GM12864 (cell line): ENCODE measurements around the gene PRKG1.

ENCODE experiments used
- DNase-seq: peaks from one replicate; pipeline ENCODE4 v3.0.0-alpha.2; 2011; ENCODE audit warnings: low read depth
- H3K4me3 ChIP-seq: 2 replicates; pipeline ENCODE4 v1.5.1; 2011; ENCODE audit warnings: mild to moderate bottlenecking, low read depth, low read length, control low read depth
- TF ChIP-seq, protein P1 (sequence below): IDR thresholded peaks from 2 replicates; pipeline ENCODE4 v1.5.1; 2011; ENCODE audit warnings: low read depth, mild to moderate bottlenecking, moderate library complexity, low read length, control low read depth, inconsistent platforms; ENCODE audit errors: missing control alignments

PRKG1 gene

DNA sequence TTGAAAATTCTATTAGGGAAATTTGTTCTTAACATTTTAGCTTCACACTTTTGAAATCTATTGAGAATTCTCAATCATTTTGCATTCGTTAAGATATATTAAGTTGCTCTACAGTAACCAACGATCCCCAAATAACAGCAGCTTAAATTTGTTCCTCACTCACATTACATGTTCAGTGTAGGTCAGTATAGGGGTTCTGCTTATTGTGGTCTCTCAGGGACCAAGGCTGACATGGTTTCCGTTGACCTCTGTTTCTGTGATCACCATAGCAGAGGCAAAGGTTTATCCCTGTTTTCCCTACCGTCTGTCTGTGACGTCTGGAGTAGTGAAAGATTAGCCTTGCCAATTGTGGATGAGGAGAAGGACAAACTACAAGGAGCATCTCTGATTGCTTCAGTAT, 860.1 kb downstream of the PRKG1 start:
- TF ChIP-seq, protein P1, sequence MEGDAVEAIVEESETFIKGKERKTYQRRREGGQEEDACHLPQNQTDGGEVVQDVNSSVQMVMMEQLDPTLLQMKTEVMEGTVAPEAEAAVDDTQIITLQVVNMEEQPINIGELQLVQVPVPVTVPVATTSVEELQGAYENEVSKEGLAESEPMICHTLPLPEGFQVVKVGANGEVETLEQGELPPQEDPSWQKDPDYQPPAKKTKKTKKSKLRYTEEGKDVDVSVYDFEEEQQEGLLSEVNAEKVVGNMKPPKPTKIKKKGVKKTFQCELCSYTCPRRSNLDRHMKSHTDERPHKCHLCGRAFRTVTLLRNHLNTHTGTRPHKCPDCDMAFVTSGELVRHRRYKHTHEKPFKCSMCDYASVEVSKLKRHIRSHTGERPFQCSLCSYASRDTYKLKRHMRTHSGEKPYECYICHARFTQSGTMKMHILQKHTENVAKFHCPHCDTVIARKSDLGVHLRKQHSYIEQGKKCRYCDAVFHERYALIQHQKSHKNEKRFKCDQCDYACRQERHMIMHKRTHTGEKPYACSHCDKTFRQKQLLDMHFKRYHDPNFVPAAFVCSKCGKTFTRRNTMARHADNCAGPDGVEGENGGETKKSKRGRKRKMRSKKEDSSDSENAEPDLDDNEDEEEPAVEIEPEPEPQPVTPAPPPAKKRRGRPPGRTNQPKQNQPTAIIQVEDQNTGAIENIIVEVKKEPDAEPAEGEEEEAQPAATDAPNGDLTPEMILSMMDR: no peak
- DNase-seq: no peak
- no peak overlapping the region for H3K4me3 ChIP-seq

DNA sequence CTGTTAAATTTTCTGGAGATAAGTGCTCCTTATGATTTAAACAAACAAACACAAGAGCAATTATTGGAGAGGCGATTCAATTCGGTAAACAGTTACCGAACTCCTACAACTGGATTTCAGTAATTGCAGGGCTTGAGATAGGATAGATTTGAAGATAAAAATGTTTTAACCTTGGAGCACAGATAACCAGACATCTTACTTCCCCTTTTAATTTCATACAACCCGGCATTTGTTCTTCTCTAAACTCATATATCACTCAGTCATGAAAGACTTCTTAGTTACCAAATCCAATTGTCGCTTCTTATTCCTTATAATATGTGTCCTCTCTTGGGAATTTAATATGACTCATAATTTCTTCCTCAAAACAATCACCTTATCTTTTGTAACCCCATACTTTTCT, 861.1 kb downstream of the PRKG1 start:
- no peak for DNase-seq
- no peak overlapping the region for H3K4me3 ChIP-seq
- TF ChIP-seq, protein P1: no peak

DNA sequence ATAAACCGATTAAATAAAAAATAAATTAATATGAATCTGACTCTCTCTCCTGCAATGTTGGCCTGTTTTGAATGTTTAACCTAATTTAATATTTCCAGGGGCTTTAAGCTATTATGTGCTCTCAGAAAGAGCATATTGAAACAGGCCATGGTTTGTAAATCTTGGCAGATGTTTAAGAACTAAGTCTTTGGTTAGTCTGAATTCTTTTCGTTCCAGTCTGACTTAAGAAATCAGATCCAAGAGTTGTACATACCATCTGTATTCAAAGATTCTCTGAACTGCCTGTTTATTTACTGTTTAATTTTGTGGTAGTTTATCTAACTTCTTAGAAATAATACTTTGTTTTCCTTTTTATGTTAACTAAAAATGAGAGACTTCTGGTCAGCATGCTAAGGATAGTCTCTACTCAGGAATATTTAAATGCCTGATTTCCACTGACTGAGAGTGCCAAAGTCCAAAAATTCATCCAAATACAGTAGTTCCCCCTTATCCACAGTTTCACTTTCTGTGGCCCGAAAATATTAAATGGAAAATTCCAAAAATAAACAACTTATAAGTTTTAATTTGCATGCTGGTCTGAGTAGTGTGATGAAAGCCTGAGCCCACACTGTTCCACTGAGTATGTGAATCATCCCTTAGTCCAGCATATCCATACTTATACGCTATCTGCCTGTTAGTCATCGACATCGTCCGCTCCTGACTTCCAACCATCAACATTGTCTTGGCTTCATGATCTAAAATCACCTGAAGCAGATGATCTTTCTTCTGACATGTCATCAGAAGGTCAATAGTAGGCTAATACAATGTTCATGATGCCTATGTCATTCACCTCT, 863.2 kb downstream of the PRKG1 start:
- no peak for DNase-seq
- H3K4me3 ChIP-seq: no peak overlapping the region
- TF ChIP-seq, protein P1: no peak

DNA sequence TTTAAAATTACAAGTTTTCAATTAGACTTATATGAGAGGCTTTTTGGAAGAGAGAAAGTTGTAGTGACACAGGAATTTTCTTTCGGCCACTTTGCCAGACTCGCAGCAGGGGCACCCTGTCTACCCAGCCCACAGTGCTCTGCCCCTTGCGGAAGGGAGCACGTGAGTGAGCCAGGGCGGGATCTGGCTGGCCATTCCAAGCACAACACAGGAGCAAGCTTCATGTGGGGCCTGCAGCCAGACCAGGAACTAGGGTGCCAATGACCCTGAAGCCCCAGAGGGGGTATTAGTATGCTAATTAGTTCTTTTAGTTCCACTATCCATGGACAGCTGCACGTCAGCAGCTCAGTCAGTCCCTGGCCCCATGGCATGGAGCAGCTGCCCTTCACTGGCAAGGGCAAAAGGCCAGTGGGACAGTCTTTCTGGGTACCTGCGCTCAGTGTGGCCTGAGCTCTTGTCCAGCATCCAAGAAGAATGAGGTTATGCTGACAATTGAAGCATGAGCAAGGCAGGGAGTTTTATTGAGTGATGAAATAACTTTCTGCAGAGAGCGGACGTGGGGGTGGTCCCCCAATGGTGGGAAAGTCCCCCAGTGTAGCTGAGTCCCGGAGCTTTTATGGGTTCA, 876.2 kb downstream of the PRKG1 start:
- TF ChIP-seq, protein P1: no peak
- no peak for DNase-seq
- no peak overlapping the region for H3K4me3 ChIP-seq

DNA sequence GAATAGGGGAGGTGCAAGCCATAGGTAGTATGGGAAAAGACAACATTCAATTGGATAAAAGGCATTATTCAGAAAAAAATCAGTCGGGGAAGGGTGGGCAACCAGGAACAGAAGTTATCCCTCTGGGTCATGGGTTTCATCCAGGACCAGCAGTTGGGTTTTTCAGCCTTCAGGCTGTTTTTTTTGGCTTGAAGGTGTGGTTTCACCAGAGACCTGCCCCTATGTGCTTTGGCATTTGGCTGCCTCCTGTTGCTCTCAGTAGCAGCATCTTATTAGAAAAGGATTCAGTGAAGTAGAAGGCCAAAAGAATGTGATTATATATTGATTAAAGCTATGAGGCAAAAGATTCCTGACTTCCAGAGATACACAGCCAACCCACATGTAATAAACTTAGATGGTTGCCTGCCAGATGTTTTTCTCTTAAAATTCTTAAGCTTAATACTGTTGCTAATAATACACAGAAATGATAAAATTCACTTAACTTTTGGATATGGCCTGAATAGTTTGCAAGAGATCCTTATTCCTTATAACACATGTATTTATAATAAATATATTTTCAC, 876.8 kb downstream of the PRKG1 start:
- no peak overlapping the region for H3K4me3 ChIP-seq
- TF ChIP-seq, protein P1: no peak
- no peak for DNase-seq

DNA sequence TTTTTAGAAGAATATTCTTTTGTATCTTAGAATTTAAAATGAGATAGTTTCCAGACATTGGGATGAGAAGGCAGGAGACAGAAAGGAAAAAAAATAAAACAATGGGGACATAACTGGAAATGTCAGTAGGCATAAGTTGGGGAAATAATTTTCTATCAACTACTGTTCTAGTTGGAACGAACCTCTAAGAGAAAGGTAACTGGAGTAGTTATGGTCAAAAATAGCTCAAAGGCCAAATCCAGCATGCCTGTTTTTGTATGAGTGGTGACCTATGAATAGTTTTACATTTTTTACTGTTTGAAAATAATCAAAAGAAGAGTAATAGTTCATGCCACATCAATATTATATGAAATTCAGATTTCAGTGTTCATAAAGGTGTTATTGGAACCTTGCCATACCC, 877.3 kb downstream of the PRKG1 start:
- DNase-seq: no peak
- TF ChIP-seq, protein P1: no peak
- H3K4me3 ChIP-seq: no peak overlapping the region
